IPS-20b (cell line): Measurements from ENCODE around the gene RASSF10.

Experiments
- H3K27ac ChIP-seq: one replicate; pipeline ENCODE4 v1.5.1; 2013; ENCODE audit warnings: low read length
- H3K27me3 ChIP-seq: 2 replicates; pipeline ENCODE4 v1.6.1; 2013; ENCODE audit warnings: mild to moderate bottlenecking, low read length, inconsistent platforms; ENCODE audit not compliant: insufficient read depth
- H3K36me3 ChIP-seq: 2 replicates; pipeline ENCODE4 v1.6.1; 2013; ENCODE audit warnings: low read depth, mild to moderate bottlenecking, inconsistent platforms, low read length, moderate library complexity; ENCODE audit not compliant: insufficient read depth
- H3K4me1 ChIP-seq: 2 replicates; pipeline ENCODE4 v1.6.1; 2013; ENCODE audit warnings: mild to moderate bottlenecking, control low read depth, inconsistent platforms, low read length, moderate library complexity; ENCODE audit not compliant: insufficient read depth
- H3K4me3 ChIP-seq: 2 replicates; pipeline ENCODE4 v1.5.1; 2013; ENCODE audit warnings: mild to moderate bottlenecking, low read length, inconsistent platforms
- H3K9ac ChIP-seq: 2 replicates; pipeline ENCODE4 v1.6.1; 2013; ENCODE audit warnings: low read depth, mild to moderate bottlenecking, inconsistent platforms, low read length, moderate library complexity
- H3K9me3 ChIP-seq: 2 replicates; pipeline ENCODE4 v1.6.1; 2013; ENCODE audit warnings: mild to moderate bottlenecking, low read depth, low read length, inconsistent platforms; ENCODE audit not compliant: insufficient read depth

RASSF10 gene

DNA sequence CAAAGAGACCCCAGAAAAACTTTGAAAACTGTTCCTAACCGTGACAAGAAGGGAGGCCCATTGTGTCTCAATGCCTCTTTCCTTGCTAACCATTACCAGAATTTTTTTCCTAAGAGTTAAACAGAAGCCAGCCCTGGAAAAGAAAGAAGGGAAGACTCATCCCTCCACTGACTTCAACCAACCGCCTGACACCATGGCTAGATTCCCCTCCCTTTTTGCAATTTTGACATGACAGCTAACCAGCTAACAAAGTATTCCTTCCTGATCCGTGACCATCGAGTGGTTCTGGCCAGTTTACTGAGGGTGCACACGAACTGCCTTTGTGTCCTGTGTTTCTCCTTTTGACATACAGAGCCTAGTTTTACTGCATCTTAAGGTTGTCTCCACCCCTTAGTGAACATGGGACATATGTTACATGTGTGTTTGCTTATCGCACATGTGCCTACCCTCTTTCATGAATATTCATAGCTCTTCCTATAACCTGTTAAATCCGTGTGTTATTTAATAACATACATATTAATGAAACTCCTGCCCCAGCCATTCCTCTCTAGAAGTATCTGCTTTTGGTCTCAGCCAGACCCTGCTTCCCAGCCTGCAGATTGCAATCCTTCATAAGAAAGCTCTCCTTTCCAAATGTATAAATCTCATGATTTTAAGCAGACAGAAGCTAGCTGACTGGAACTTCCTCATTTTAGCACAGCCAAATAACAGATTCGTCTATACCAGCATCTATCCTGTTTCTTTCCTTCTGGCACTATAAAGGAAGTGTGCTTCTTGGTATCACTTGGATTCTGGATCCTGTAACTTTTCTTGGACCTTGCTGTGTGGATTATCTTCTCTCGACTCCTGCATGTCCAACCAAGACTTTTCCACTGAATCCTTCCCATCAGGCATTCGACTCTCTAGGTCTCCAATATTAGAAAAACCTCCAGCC is 37.8 kb downstream of the RASSF10 start:
- no peaks in the 10 kb centered on the region for H3K36me3 ChIP-seq
- H3K9me3 ChIP-seq = no peaks in the 10 kb centered on the region; the same call in 1 of the 2 replicates
- H3K4me1 ChIP-seq = no peaks in the 10 kb centered on the region
- H3K27me3 ChIP-seq = no peaks in the 10 kb centered on the region
- no peak overlapping the region for H3K4me3 ChIP-seq
- no peak overlapping the region for H3K27ac ChIP-seq
- H3K9ac ChIP-seq = no peak overlapping the region

GRCh38 chr11:13047884-13048283 is 38.8 kb downstream of the RASSF10 start:
- Histone ChIP-seq H3K27me3 (no peaks in the 10 kb centered on the region), H3K27ac (no peak overlapping the region), H3K9me3 (no peaks in the 10 kb centered on the region; the same call in 1 of the 2 replicates), H3K36me3 (no peaks in the 10 kb centered on the region), H3K9ac (no peak overlapping the region), H3K4me3 (no peak overlapping the region), H3K4me1 (no peaks in the 10 kb centered on the region)

DNA sequence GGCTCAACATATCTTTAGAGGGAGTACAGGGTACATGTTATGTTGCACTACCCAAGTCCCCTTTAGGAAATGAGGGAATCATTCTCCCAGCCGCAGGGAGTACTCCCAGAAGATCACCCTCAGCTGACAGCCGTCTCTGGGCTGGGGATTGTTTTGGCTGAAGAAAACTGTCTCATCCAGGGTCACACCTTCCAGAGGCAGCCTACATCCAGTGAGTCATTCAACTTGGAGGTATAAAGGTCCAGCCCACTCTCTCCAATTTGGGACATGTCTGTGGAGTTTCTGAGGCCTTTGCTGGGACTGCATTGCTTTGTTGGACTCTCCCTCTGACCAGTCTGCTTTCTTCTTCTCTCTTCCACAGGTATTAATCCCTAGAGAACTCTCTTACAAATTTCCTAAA is 42.1 kb downstream of the RASSF10 start:
- no peaks in the 10 kb centered on the region; the same call in 1 of the 2 replicates for H3K9me3 ChIP-seq
- no peaks in the 10 kb centered on the region for H3K4me1 ChIP-seq
- H3K27ac ChIP-seq = no peak overlapping the region
- no peak overlapping the region for H3K4me3 ChIP-seq
- H3K36me3 ChIP-seq = no peaks in the 10 kb centered on the region
- H3K27me3 ChIP-seq = no peaks in the 10 kb centered on the region
- H3K9ac ChIP-seq = no peak overlapping the region

DNA sequence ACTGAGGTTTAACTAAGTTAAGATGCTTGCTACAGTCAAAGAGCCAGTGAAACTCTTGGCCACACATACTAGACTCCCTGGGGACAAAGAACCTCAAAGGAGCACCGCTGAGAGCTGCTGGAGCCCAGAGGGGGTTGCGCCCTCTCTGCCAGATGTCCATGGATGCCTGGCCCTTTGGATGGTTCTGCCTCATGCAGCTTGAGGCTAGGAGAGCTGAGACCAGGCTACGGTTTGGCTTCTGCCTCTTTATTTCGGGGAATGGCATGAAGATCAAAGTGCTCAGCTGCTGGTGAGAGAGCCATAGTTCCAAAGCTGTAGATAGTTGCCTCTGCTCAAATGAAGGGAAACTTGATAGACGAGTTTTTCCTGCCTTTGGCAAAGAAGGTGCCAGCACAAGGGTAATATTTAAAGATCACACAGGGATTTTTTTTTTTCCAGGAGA is 43.0 kb downstream of the RASSF10 start:
- Histone ChIP-seq H3K9me3 (no peaks in the 10 kb centered on the region; the same call in 1 of the 2 replicates), H3K36me3 (no peaks in the 10 kb centered on the region), H3K27me3 (no peaks in the 10 kb centered on the region), H3K4me1 (no peaks in the 10 kb centered on the region), H3K9ac (no peak overlapping the region), H3K4me3 (no peak overlapping the region), H3K27ac (no peak overlapping the region)

DNA sequence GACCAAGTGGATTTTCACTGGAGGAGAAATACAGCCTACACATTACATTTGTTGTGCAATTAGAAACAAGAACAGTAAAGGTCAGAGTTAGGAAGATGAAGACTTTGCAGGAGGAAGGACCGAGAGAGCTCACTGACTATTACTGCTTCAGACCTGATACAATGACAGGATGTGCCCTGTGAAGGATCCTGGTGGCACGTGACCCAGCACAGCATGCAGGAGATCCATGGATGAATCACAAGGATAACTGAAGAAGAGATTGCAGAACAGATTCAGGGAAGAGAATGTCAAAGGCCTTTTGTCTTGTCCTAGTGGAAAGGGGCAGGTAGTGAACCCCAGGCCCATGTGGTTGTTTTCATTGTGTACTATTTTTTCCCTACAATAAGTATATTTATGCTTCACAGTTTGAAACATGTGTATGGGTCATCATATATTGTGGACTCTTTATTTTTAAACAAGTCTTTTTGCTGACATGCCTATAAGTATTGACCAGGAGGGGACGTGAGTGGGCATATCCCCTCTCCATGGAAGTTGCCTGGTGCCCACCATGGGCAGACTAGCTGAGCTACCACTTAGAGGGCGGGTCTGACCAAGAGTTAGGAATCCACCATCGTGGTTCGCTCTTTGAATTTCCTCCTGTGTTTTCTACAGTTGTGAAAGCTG is 44.3 kb downstream of the RASSF10 start:
- Histone ChIP-seq H3K9ac (no peak overlapping the region), H3K4me3 (no peak overlapping the region), H3K4me1 (no peaks in the 10 kb centered on the region), H3K27me3 (no peaks in the 10 kb centered on the region), H3K36me3 (no peaks in the 10 kb centered on the region), H3K9me3 (no peaks in the 10 kb centered on the region; the same call in 1 of the 2 replicates), H3K27ac (no peak overlapping the region)

GRCh38 chr11:13054278-13054677 is 45.2 kb downstream of the RASSF10 start:
- Histone ChIP-seq H3K36me3 (no peaks in the 10 kb centered on the region), H3K4me1 (no peaks in the 10 kb centered on the region), H3K9me3 (no peaks in the 10 kb centered on the region; the same call in 1 of the 2 replicates), H3K27me3 (no peaks in the 10 kb centered on the region), H3K27ac (no peak overlapping the region), H3K4me3 (no peak overlapping the region), H3K9ac (no peak overlapping the region)

GRCh38 chr11:13055200-13055599 is 46.1 kb downstream of the RASSF10 start:
- H3K27ac ChIP-seq = no peak overlapping the region
- H3K4me1 ChIP-seq = no peaks in the 10 kb centered on the region
- H3K4me3 ChIP-seq = no peak overlapping the region
- no peaks in the 10 kb centered on the region for H3K9me3 ChIP-seq
- H3K36me3 ChIP-seq = no peaks in the 10 kb centered on the region
- H3K9ac ChIP-seq = no peak overlapping the region
- H3K27me3 ChIP-seq = no peaks in the 10 kb centered on the region

GRCh38 chr11:13061294-13061990 is 52.3 kb downstream of the RASSF10 start:
- Histone ChIP-seq H3K4me3 (no peak overlapping the region), H3K9me3 (no peaks in the 10 kb centered on the region), H3K36me3 (no peaks in the 10 kb centered on the region), H3K27me3 (no peaks in the 10 kb centered on the region), H3K9ac (no peak overlapping the region), H3K4me1 (no peaks in the 10 kb centered on the region), H3K27ac (no peak overlapping the region)
